Measurements from ENCODE around the gene MFSD6. TPM values are rescaled to one million over a fixed set of nuclear protein-coding genes. Genes with fewer than 3 reads are reported as not detected.

Gene MFSD6
- polyA plus RNA-seq, 1 donor from 2014 or later, result 11.8 TPM

DNA sequence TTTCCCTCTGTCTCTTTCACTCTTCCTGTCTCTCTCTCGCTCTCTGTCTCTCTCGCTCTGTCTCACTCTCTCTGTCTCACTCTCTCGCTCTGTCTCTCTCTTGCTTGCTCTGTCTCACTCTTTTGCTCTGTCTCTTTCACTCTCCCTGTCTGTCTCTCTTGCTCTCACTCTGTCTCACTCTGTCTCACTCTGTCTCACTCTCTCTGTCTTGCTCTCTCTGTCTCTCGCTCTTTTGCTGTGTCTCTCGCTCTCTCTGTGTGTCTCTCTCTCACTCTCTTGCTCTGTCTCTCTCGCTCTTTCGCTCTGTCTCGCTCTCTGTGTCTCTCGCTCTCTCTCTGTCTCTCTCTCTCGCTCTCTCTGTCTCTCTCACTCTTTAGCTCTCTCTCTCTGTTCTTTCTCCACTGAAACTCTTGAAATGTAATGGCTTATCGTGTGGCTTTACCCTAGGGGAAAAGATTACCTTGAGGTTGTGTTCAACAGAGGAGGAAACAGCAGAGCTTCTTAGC is 41.9 kb upstream of the MFSD6 start:
- H3K9me2 ChIP-seq (ENCODE audit: insufficient read depth, low read length), result no peaks in the 10 kb centered on the region
- no peak overlapping the region for H3K4me3 ChIP-seq (ENCODE audit: low read length)
- no peaks in the 10 kb centered on the region for H3K79me2 ChIP-seq (replicated peaks; ENCODE audit: insufficient read depth, low read length)
- H3K27ac ChIP-seq (ENCODE audit: low read length), result no peak overlapping the region
- no peaks in the 10 kb centered on the region for H4K20me1 ChIP-seq (ENCODE audit: insufficient read depth)
- H3K4me2 ChIP-seq (ENCODE audit: low read length), result no peak overlapping the region
- H3K36me3 ChIP-seq (ENCODE audit: insufficient read depth, low read length), result no peaks in the 10 kb centered on the region
- H3F3A ChIP-seq (ENCODE audit: insufficient read depth, low read length, poor library complexity, severe bottlenecking), result no peaks in the 10 kb centered on the region
- H3K27me3 ChIP-seq (ENCODE audit: insufficient read depth, low read depth, low read length), result no peaks in the 10 kb centered on the region
- no peak overlapping the region for H3K9ac ChIP-seq (ENCODE audit: low read length)
- H3K9me3 ChIP-seq (ENCODE audit: low read length), result no peaks in the 10 kb centered on the region
- TF ChIP-seq MXI1 (conservative IDR thresholded peaks at IDR 0.05; ENCODE audit: poor library complexity, severe bottlenecking), result no peak
- TF ChIP-seq TAF1 (IDR thresholded peaks at IDR 0.05; ENCODE audit: low read depth), result no peak
- TF ChIP-seq, protein P1, sequence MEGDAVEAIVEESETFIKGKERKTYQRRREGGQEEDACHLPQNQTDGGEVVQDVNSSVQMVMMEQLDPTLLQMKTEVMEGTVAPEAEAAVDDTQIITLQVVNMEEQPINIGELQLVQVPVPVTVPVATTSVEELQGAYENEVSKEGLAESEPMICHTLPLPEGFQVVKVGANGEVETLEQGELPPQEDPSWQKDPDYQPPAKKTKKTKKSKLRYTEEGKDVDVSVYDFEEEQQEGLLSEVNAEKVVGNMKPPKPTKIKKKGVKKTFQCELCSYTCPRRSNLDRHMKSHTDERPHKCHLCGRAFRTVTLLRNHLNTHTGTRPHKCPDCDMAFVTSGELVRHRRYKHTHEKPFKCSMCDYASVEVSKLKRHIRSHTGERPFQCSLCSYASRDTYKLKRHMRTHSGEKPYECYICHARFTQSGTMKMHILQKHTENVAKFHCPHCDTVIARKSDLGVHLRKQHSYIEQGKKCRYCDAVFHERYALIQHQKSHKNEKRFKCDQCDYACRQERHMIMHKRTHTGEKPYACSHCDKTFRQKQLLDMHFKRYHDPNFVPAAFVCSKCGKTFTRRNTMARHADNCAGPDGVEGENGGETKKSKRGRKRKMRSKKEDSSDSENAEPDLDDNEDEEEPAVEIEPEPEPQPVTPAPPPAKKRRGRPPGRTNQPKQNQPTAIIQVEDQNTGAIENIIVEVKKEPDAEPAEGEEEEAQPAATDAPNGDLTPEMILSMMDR (IDR thresholded peaks at IDR 0.05; ENCODE audit: poor library complexity, severe bottlenecking), result no peak
- TF ChIP-seq EZH2 (IDR thresholded peaks at IDR 0.05; ENCODE audit: borderline replicate concordance, insufficient read depth, low read length, poor library complexity, severe bottlenecking), result no peak
- TF ChIP-seq EP300 (conservative IDR thresholded peaks at IDR 0.05; ENCODE audit: poor library complexity, severe bottlenecking), result no peak
- TF ChIP-seq, protein P2, sequence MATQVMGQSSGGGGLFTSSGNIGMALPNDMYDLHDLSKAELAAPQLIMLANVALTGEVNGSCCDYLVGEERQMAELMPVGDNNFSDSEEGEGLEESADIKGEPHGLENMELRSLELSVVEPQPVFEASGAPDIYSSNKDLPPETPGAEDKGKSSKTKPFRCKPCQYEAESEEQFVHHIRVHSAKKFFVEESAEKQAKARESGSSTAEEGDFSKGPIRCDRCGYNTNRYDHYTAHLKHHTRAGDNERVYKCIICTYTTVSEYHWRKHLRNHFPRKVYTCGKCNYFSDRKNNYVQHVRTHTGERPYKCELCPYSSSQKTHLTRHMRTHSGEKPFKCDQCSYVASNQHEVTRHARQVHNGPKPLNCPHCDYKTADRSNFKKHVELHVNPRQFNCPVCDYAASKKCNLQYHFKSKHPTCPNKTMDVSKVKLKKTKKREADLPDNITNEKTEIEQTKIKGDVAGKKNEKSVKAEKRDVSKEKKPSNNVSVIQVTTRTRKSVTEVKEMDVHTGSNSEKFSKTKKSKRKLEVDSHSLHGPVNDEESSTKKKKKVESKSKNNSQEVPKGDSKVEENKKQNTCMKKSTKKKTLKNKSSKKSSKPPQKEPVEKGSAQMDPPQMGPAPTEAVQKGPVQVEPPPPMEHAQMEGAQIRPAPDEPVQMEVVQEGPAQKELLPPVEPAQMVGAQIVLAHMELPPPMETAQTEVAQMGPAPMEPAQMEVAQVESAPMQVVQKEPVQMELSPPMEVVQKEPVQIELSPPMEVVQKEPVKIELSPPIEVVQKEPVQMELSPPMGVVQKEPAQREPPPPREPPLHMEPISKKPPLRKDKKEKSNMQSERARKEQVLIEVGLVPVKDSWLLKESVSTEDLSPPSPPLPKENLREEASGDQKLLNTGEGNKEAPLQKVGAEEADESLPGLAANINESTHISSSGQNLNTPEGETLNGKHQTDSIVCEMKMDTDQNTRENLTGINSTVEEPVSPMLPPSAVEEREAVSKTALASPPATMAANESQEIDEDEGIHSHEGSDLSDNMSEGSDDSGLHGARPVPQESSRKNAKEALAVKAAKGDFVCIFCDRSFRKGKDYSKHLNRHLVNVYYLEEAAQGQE (IDR thresholded peaks at IDR 0.05; ENCODE audit: borderline replicate concordance), result no peak
- no peak for TF ChIP-seq SMC3 (conservative IDR thresholded peaks at IDR 0.05; ENCODE audit: poor library complexity)
- no peak for TF ChIP-seq POLR2AphosphoS5 (IDR thresholded peaks at IDR 0.05)
- TF ChIP-seq RAD21 (conservative IDR thresholded peaks at IDR 0.05), result no peak
- H2AFZ ChIP-seq (ENCODE audit: low read depth, low read length), result no peak overlapping the region

DNA sequence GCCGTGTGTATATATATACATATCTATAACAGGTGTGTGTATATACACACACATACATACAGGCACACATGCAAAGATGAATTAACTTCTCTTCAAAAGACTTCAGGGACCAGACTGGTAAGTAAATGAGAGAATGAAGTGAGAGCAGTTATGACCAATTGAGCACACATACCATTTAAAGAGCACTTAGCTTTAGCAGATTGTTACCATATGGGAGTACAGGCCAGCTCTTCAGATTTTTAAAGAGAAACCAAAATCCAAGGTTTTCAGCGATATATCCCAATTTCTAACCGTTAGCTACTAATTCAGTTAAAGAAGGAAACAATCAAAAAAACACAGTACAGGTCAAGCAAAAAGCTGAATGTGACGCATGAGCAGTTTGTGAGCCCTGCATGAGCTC is 41.1 kb upstream of the MFSD6 start:
- Histone ChIP-seq H3F3A (ENCODE audit: insufficient read depth, low read length, poor library complexity, severe bottlenecking) (no peaks in the 10 kb centered on the region), H3K79me2 (replicated peaks; ENCODE audit: insufficient read depth, low read length) (no peaks in the 10 kb centered on the region), H3K4me2 (ENCODE audit: low read length) (no peak overlapping the region), H3K9me2 (ENCODE audit: insufficient read depth, low read length) (no peaks in the 10 kb centered on the region), H3K9ac (ENCODE audit: low read length) (no peak overlapping the region), H4K20me1 (ENCODE audit: insufficient read depth) (no peaks in the 10 kb centered on the region), H3K27me3 (ENCODE audit: insufficient read depth, low read depth, low read length) (no peaks in the 10 kb centered on the region), H3K4me3 (ENCODE audit: low read length) (no peak overlapping the region), H3K27ac (ENCODE audit: low read length) (no peak overlapping the region), H3K9me3 (ENCODE audit: low read length) (no peaks in the 10 kb centered on the region), H3K36me3 (ENCODE audit: insufficient read depth, low read length) (no peaks in the 10 kb centered on the region), H2AFZ (ENCODE audit: low read depth, low read length) (no peak overlapping the region)
- TF ChIP-seq, protein P1 (IDR thresholded peaks at IDR 0.05; ENCODE audit: poor library complexity, severe bottlenecking), result no peak
- TF ChIP-seq POLR2AphosphoS5 (IDR thresholded peaks at IDR 0.05) (no peak), RAD21 (conservative IDR thresholded peaks at IDR 0.05) (no peak), SMC3 (conservative IDR thresholded peaks at IDR 0.05; ENCODE audit: poor library complexity) (no peak), EP300 (conservative IDR thresholded peaks at IDR 0.05; ENCODE audit: poor library complexity, severe bottlenecking) (no peak), TAF1 (IDR thresholded peaks at IDR 0.05; ENCODE audit: low read depth) (no peak)

All from neural cell (in vitro differentiated cells).